Progenitor cell of endocrine pancreas (in vitro differentiated cells): ENCODE measurements around the gene AOPEP. TPM values are rescaled to one million over a fixed set of nuclear protein-coding genes. Genes with fewer than 3 reads are reported as not detected.

Experiments used
- DNase-seq: peaks from one replicate; pipeline ENCODE4 v3.0.0; 2021; ENCODE audit warnings: low spot score; ENCODE audit not compliant: unreplicated experiment
- H3K27ac Mint-ChIP-seq: 2 replicates; pipeline ENCODE4 v1.8.0; 2021; ENCODE audit warnings: mild to moderate bottlenecking, moderate library complexity, mixed read lengths
- H3K27me3 Mint-ChIP-seq: 2 replicates; pipeline ENCODE4 v1.8.0; 2021; ENCODE audit warnings: mixed read lengths
- H3K36me3 Mint-ChIP-seq: 2 replicates; pipeline ENCODE4 v1.8.0; 2022; ENCODE audit warnings: mixed read lengths; ENCODE audit not compliant: insufficient read depth
- H3K4me1 Mint-ChIP-seq: 2 replicates; pipeline ENCODE4 v1.8.0; 2021; ENCODE audit warnings: low read depth, mixed read lengths
- H3K4me3 Mint-ChIP-seq: 2 replicates; pipeline ENCODE4 v1.8.0; 2021; ENCODE audit warnings: low read depth, mild to moderate bottlenecking, moderate library complexity, mixed read lengths
- H3K9me3 Mint-ChIP-seq: 2 replicates; pipeline ENCODE4 v1.8.0; 2021; ENCODE audit warnings: low read depth, mixed read lengths
- total RNA-seq: library from RNA; stranded (reverse); gene quantifications from 2 replicates; pipeline ENCODE4 v1.2.1, GENCODE V29; 2021
- TF ChIP-seq, protein P1 (sequence below): fragments of 200-600 bp; sonication (generic); IDR thresholded peaks from one replicate; pipeline ENCODE4 v1.5.0; 2021; ENCODE audit warnings: antibody characterized with exemption, mild to moderate bottlenecking; ENCODE audit not compliant: unreplicated experiment

Gene AOPEP
- total RNA-seq, 1 donor from 2014 or later, result 58.2 TPM

DNA sequence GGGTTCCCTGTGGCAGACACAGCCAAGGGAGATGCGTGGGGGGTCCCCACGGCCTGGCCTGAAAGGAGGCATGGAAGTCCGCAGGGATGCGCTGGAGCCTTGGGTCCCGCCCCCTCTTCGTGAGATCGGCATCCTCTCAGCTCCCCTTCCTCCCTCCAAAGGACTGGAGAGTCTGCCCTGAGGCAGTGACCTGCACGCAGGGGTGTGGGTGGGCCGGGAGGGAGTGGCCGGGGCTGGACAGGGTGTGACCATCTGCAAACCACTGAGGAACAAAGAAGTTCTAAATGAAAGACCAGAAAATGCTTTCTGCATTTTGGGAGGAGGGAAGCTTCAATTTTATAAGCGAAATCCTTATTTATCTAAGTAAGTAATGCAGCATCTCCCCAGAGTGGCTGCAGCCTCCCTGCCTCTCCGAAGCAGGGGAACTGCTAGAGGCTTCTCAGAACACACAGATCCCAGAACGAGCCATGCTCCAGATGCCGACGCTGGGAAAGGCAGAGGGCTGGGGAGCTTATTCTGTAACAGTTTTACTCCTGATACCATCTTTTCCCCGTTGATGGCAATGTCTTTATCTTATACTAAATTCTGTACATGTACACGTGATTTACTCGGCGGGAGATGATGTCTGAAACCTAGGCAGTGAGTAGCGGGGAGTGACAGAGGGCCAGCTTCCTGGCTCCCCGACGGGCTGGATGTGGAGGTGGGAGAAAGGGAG is 369.3 kb downstream of the AOPEP start:
- peak overlapping the region; percentile 2 for H3K27ac Mint-ChIP-seq
- H3K4me3 Mint-ChIP-seq, result no peak overlapping the region
- no peaks in the 10 kb centered on the region for H3K27me3 Mint-ChIP-seq
- H3K9me3 Mint-ChIP-seq, result no peaks in the 10 kb centered on the region
- H3K36me3 Mint-ChIP-seq, result peaks cover 14% of the 10 kb centered on the region
- peaks cover 35% of the 10 kb centered on the region for H3K4me1 Mint-ChIP-seq
- TF ChIP-seq, protein P1, sequence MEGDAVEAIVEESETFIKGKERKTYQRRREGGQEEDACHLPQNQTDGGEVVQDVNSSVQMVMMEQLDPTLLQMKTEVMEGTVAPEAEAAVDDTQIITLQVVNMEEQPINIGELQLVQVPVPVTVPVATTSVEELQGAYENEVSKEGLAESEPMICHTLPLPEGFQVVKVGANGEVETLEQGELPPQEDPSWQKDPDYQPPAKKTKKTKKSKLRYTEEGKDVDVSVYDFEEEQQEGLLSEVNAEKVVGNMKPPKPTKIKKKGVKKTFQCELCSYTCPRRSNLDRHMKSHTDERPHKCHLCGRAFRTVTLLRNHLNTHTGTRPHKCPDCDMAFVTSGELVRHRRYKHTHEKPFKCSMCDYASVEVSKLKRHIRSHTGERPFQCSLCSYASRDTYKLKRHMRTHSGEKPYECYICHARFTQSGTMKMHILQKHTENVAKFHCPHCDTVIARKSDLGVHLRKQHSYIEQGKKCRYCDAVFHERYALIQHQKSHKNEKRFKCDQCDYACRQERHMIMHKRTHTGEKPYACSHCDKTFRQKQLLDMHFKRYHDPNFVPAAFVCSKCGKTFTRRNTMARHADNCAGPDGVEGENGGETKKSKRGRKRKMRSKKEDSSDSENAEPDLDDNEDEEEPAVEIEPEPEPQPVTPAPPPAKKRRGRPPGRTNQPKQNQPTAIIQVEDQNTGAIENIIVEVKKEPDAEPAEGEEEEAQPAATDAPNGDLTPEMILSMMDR, result no peak
- DNase-seq, result no peak

DNA sequence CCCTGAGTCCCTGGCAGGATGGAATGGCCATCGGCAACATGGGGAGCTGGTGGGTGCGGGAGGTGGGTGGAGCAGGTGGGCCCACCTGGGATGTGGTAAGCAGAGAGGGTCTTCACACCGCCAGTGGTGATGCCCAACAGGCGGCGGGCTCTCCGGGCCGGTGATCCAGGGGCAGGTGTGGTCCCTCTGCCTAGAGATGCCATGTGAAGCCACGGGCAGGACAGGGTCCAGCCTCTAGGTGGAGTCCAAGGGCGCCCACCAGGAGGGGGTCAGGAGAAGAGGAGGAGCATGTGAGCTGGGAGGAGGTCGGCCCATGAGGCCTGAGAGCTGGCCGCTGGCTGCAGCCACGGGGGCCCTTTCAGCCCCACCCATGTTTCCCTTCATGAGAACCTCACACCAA is 369.9 kb downstream of the AOPEP start:
- Mint-ChIP-seq H3K27ac (peak overlapping the region; percentile 2), H3K9me3 (no peaks in the 10 kb centered on the region), H3K36me3 (peaks cover 17% of the 10 kb centered on the region), H3K4me1 (peaks cover 31% of the 10 kb centered on the region), H3K4me3 (no peak overlapping the region), H3K27me3 (no peaks in the 10 kb centered on the region)
- TF ChIP-seq, protein P1, result no peak
- no peak for DNase-seq

DNA sequence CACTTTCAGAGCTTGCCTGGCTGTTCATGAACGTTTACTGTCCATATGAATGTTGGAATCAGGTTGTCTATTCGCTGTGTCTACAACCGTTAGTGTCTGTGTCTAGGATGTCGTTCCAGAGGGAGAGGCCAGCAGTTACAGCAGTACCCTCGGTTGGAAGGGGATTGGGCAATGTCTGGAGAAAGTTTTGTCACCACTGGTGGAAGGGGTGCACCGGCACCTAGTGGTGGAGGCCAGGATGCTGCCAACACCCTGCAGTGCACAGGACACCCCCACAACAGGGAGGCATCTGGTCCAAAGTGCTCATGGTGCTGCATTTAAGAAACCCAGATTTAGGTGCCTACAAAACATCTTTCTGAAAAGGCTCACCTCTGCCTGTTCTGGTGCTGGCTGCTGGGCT is 370.3 kb downstream of the AOPEP start:
- H3K4me3 Mint-ChIP-seq, result no peak overlapping the region
- no peak overlapping the region for H3K27ac Mint-ChIP-seq
- no peak for DNase-seq
- H3K4me1 Mint-ChIP-seq, result peaks cover 27% of the 10 kb centered on the region
- H3K27me3 Mint-ChIP-seq, result no peaks in the 10 kb centered on the region
- peaks cover 17% of the 10 kb centered on the region for H3K36me3 Mint-ChIP-seq
- no peaks in the 10 kb centered on the region for H3K9me3 Mint-ChIP-seq
- TF ChIP-seq, protein P1, result no peak

DNA sequence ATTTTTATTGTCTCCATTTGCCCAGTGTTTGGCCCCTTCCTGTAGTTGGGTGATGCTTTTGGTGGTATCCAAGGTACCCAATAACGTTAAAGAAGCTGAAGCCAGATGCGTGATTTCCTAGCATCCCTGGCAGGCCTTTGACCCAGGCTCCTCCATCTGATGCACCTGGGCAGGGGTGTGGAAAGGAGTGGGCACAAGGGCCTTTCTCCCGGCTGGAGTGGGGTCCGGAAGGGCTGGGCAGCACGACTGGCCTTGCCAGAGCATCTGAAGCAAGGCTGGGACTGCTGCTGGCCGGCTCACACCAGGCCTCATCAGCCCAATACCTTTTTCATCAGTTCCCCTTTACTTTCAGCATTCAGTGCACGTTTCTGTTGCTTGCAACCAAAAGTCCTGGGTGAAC is 370.8 kb downstream of the AOPEP start:
- H3K27ac Mint-ChIP-seq, result no peak overlapping the region
- TF ChIP-seq, protein P1, result no peak
- DNase-seq, result no peak

DNA sequence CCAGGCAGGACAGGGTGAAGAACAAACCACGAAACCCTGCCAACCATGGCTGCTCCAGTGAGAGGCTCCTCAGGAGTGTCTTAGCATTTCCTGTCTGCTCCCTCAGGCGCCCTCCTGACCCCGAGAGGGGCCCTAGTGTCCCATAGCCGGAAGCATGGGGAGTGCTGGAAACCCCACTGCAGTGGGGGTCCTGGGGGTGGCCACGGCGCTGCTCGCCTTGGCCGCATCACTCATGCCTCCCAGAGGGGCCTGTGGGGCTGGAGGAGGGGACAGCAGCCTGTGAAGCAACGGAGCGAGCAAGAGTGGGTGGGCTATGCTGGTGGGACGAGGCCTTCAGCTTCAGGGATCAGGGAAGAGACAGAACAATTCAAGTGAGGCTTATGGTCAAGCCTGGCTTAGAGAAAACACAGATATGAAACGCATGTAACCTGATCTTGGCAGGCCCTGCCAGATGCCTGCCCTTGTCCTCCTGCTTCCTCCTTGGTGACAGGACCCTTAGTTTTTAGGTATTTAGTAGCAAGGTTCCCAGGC is 372.0 kb downstream of the AOPEP start:
- no peak overlapping the region for H3K4me3 Mint-ChIP-seq
- H3K27me3 Mint-ChIP-seq, result no peaks in the 10 kb centered on the region
- DNase-seq, result no peak
- H3K27ac Mint-ChIP-seq, result peak overlapping the region; percentile 77
- no peaks in the 10 kb centered on the region for H3K9me3 Mint-ChIP-seq
- H3K4me1 Mint-ChIP-seq, result peaks cover 13% of the 10 kb centered on the region
- peaks cover 20% of the 10 kb centered on the region for H3K36me3 Mint-ChIP-seq
- TF ChIP-seq, protein P1, result no peak

More for the DNA sequence above, 370.8 kb downstream of the AOPEP start:
- H3K4me3 Mint-ChIP-seq, result no peak overlapping the region
- H3K36me3 Mint-ChIP-seq, result peaks cover 17% of the 10 kb centered on the region
- H3K4me1 Mint-ChIP-seq, result peaks cover 25% of the 10 kb centered on the region
- no peaks in the 10 kb centered on the region for H3K9me3 Mint-ChIP-seq
- no peaks in the 10 kb centered on the region for H3K27me3 Mint-ChIP-seq
